Renal cortex interstitium (tissue), 15 donors: ENCODE results near the gene CYP26B1. TPM values are rescaled to one million over a fixed set of nuclear protein-coding genes. Genes with fewer than 3 reads are reported as not detected.

Experiments
- DNase-seq, 11 donors: peaks; one replicate each; pipeline ENCODE4 v3.0.0-alpha.2; 2013; ENCODE audit warnings: low read depth in 9 of 11, low spot score in 4 of 11; ENCODE audit errors: extremely low read depth in 1 of 11
- long read RNA-seq, 16 experiments: transcript quantifications; one replicate each; lab custom pipeline, GENCODE V29; 2026
- polyA plus RNA-seq, 3 donors: library from polyadenylated mRNA; unstranded; fragments of 120-200 nt; gene quantifications; one replicate each; pipeline ENCODE4 v1.2.1, GENCODE V29; 2013; ENCODE audit not compliant: insufficient read length in 3 of 3

CYP26B1 gene, protein sequence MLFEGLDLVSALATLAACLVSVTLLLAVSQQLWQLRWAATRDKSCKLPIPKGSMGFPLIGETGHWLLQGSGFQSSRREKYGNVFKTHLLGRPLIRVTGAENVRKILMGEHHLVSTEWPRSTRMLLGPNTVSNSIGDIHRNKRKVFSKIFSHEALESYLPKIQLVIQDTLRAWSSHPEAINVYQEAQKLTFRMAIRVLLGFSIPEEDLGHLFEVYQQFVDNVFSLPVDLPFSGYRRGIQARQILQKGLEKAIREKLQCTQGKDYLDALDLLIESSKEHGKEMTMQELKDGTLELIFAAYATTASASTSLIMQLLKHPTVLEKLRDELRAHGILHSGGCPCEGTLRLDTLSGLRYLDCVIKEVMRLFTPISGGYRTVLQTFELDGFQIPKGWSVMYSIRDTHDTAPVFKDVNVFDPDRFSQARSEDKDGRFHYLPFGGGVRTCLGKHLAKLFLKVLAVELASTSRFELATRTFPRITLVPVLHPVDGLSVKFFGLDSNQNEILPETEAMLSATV
- polyA plus RNA-seq: 10 to 100 TPM; 13.5 to 32.2 (median 17.5) TPM
- long read RNA-seq, donor 1: 0 reads
- long read RNA-seq, donor 2, full-length matches to known transcripts: 1 of 1 reads
- long read RNA-seq, donor 2, partial matches to known transcripts: 0 of 1 reads
- long read RNA-seq, donor 2, other reads (novel, unspliced or antisense): 0 of 1 reads
- long read RNA-seq, donor 3, full-length matches to known transcripts: 3 of 17 reads
- long read RNA-seq, donor 3, partial matches to known transcripts: 14 of 17 reads
- long read RNA-seq, donor 3, other reads (novel, unspliced or antisense): 0 of 17 reads
- long read RNA-seq, donor 4, full-length matches to known transcripts: 1 of 1 reads
- long read RNA-seq, donor 4, partial matches to known transcripts: 0 of 1 reads
- long read RNA-seq, donor 4, other reads (novel, unspliced or antisense): 0 of 1 reads
- long read RNA-seq, donor 5: 0 reads
- long read RNA-seq, donor 6: 0 reads
- long read RNA-seq, donor 7, full-length matches to known transcripts: 1 of 1 reads
- long read RNA-seq, donor 7, partial matches to known transcripts: 0 of 1 reads
- long read RNA-seq, donor 7, other reads (novel, unspliced or antisense): 0 of 1 reads
- long read RNA-seq, donor 8, full-length matches to known transcripts: 3 of 3 reads
- long read RNA-seq, donor 8, partial matches to known transcripts: 0 of 3 reads
- long read RNA-seq, donor 8, other reads (novel, unspliced or antisense): 0 of 3 reads
- long read RNA-seq, donor 9, full-length matches to known transcripts: 5 of 5 reads
- long read RNA-seq, donor 9, partial matches to known transcripts: 0 of 5 reads
- long read RNA-seq, donor 9, other reads (novel, unspliced or antisense): 0 of 5 reads
- long read RNA-seq, donor 10, full-length matches to known transcripts: 2 of 2 reads
- long read RNA-seq, donor 10, partial matches to known transcripts: 0 of 2 reads
- long read RNA-seq, donor 10, other reads (novel, unspliced or antisense): 0 of 2 reads
- long read RNA-seq, donor 11: 0 reads
- long read RNA-seq, donor 12: 0 reads
- long read RNA-seq, donor 13, full-length matches to known transcripts: 3 of 3 reads
- long read RNA-seq, donor 13, partial matches to known transcripts: 0 of 3 reads
- long read RNA-seq, donor 13, other reads (novel, unspliced or antisense): 0 of 3 reads
- long read RNA-seq, donor 14: 0 reads
- long read RNA-seq, donor 15, full-length matches to known transcripts: 1 of 1 reads
- long read RNA-seq, donor 15, partial matches to known transcripts: 0 of 1 reads
- long read RNA-seq, donor 15, other reads (novel, unspliced or antisense): 0 of 1 reads
- long read RNA-seq, donor 16, full-length matches to known transcripts: 3 of 3 reads
- long read RNA-seq, donor 16, partial matches to known transcripts: 0 of 3 reads
- long read RNA-seq, donor 16, other reads (novel, unspliced or antisense): 0 of 3 reads

DNA sequence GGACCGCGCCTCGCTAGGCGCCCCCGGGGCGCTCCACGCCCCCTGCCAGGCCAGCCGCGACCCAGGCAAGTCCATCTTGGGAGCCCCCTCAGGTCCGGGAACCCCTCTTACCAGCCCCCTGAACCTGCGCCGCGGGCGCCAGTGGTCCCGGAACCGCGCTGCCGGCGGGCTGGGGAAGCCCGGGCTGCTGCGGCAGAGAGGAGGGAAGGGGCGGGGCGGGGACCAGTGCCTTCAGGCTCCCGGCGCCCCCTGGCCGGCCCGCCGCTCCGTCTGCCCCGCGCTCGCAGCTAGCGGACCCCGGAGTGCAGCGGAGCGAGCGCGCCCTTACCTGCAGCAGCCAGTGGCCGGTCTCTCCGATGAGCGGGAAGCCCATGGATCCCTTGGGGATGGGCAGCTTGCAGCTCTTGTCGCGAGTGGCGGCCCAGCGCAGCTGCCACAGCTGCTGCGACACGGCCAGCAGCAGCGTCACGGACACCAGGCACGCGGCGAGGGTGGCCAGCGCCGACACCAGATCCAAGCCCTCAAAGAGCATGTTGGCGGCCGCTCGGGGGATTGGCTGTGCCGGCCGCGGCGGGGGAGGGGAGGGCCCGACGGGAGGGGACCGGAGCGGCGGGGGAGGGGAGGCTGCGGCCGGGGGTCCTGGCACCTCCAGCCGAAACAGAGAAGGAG lies at the start of gene CYP26B1:
CYP26B1 (minus strand) TSS at position 560 of the 669 bp plus-strand sequence; CDS start at position 532, 28 bp downstream.
- DNase-seq: no peak

DNA sequence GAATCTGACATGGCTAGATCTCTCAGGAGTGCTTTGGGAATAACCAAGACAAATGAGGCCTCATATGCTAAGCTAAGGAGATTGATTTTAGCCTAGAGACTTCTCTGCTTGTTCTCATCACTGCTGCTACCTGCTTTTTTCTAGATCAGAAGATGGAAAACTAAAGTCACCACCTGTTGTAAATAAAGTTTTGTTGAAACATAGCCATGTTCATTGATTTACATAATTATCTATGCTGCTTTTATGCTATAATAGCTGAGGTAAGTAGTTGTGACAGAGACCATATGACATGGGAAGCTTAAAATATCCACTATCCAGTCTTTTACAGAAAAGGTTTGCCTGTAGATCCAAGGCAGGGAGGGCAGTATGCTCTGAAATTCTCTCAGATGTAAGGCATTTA lies 46.1 kb upstream of the CYP26B1 start:
- no peak for DNase-seq

DNA sequence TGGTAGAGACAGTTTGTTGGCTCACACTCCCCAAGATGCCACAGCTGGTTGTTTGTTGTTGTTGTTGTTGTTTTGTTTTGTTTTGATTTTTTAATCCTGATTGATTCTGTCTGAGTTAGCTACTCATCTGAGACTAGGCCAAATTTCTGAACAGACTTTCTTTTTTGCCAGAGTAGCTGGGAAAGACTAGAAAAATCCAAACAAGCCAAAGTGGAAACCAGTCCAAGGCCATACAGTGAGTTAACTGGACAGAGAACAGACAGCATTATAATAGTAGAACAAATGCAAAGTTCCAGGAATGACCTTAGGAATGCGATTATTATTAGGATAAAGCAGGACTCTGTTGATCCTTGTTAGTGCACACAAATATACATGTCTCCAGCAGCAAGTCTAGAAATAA lies 43.8 kb upstream of the CYP26B1 start:
- no peak for DNase-seq

DNA sequence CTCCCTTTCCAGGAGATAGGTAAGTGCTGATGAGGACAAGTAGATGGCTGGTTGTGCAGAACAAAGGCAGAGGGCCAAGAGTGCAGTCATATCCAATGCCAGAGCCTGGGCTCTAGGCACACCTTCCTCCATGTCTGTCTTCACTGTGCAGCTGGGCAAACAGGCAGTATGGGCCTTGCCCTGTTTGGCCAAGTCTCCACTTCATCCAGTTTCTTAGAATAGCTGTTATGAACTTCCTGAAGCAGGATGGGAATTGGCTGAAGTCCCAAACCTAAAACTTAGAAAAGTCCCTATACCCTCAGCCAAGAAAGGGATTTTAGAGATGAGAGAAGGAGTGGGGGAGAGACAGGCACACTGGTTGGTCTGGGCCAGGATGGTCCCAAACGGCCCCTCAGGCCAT lies 37.5 kb upstream of the CYP26B1 start:
- no peak for DNase-seq

DNA sequence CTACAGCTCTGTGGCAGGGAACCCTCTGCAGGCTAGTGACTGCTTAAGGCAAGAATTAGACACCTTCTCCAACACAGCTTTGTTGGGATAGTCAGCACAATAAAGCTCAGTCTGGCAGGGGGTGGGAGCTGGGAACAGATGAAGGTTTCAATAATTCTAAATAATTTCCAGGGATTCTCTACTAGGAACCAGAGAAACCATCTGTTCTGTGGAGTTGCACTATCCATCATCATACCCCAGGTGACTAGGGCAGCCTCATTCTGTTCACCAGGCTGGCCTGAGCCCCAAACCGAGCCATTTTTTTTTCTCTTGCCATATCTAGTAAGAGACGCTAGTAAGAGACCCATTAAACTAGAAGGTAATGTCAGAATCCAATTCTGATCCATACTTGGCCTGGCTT lies 35.8 kb upstream of the CYP26B1 start:
- DNase-seq: no peak

DNA sequence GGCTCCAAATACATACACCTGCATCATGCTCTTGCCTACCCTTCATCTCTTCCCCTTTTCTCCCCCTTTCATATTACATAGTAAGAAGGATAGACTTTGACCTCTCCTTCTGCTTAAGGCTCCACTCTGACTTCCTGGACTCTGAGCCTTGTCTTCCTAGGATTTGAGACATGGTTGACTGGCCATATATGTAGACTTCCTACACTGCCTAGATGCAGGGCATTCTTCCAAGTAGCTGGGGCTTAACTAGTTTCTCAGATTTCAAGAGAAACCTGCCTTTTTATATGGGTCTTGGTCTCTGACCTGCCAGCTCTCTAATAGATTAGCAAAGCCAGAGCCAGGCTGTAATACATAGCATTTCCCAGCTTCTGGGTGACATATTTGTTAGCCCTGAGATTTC lies 35.4 kb upstream of the CYP26B1 start:
- peak in 5 of 11 donors; percentile 20 to 58 (median 37) for DNase-seq

DNA sequence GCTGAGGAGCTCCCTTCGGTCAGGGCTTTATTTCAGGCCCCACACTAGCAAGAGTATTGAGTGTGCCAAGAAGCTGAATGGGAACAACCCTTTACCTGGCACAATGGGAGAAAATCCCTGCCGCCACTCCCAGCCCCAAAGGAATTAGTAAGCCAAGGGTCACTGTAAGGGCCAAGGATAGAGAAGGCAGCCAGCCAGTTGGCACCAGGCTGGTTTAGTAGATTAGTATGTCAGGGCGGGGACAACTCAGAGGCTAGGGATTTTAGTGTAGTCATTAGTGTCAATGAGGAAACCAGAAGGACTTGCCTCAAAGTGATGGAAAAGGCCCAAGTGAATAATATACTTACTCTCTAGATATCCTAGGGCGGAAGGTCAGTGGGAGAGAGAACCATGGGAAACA lies 34.9 kb upstream of the CYP26B1 start:
- no peak for DNase-seq

DNA sequence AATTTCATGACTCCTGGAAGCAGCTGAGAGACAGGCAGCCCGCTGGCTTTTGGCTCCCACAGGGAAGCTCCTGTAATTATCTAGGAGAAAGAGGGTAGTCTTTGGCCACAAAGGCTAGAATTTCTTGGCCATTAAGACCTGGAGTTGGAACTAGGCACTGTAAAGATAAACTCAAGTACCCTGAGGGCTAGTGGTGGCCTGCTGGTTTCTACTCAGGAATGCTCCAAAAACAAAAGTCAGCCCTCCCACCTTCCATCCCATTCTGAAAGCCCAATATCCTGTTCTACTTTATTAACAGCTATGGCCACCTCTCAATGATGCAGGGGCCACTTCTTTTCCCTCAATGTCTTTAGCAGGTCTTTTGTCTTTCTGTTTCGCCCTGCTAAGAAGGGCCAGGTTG lies 34.0 kb upstream of the CYP26B1 start:
- no peak for DNase-seq

DNA sequence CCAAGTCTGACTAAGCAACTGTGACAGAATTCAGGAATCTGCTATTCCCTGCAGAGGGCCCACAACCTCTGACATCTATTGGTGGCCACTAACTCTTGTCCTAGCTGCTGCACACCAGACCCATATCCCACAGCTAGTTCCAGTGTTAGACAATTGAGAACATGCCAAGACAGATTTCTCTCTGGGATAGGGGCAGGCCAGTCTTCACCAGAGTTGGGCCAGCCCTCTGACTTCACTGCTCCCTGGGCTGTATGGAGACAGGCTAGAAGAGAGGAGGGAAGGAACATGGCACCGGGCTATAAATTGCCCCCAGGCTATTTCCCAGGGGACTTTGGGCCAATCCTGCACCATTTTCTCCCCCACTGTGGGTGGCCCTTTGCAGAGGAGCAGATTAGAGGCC lies 32.7 kb upstream of the CYP26B1 start:
- DNase-seq: no peak

DNA sequence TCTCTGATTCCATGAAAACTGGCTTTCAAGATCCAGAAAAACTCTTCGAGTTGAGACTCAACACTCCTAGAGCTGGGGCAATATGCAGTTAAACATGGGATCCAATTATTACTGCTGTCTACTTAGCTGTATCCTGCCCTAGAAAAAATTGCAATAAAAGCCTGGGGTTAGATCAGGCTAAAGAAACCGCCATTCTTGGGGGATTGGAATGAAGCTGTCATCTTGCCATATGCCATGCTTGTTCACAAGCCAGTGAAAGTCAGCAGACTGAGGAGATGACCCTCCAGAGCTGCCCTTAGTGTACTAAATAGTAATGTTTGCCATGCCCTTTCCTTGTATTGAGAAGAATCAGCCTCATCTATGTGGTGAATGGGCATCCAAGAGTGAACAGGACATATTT lies 30.9 kb upstream of the CYP26B1 start:
- no peak for DNase-seq

DNA sequence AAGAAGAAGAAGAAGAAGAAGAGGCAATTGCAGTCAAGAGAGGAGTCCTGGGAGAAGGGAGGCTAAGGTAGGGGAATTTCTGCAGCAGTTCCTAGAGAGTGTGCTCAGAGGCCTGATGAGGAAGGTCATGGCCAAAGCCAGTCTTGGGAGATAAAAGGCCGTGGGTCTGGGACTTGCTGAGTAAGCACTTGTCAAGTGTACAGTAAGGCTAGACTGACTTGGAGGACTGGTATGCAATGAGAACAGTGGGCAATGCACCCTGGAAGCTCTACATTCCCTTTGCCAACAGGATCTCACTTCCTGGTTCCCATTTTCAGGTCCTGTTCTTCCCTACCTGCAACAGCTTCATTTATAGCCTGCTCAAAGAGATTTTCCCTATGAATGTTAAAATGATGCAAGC lies 28.6 kb upstream of the CYP26B1 start:
- no peak for DNase-seq

DNA sequence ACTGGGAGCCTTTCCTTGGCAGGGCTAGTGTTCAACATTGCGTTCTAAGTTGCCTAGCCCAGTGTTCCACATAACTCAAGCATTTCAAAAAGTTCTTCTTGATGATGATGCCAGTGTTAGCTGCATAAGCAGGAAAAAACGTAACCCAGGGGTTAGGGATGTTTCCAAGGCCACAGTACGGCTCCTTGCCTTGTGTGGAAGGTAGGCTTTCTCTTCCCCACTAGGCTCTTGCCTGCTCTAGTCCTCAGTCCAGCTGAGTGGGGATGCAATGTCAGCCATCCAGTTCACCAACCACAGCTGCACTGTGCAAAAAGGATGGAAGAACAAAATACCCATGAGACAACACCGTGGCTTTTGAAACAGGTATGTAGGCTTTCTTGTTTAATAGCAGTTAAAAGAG lies 28.0 kb upstream of the CYP26B1 start:
- DNase-seq: no peak

DNA sequence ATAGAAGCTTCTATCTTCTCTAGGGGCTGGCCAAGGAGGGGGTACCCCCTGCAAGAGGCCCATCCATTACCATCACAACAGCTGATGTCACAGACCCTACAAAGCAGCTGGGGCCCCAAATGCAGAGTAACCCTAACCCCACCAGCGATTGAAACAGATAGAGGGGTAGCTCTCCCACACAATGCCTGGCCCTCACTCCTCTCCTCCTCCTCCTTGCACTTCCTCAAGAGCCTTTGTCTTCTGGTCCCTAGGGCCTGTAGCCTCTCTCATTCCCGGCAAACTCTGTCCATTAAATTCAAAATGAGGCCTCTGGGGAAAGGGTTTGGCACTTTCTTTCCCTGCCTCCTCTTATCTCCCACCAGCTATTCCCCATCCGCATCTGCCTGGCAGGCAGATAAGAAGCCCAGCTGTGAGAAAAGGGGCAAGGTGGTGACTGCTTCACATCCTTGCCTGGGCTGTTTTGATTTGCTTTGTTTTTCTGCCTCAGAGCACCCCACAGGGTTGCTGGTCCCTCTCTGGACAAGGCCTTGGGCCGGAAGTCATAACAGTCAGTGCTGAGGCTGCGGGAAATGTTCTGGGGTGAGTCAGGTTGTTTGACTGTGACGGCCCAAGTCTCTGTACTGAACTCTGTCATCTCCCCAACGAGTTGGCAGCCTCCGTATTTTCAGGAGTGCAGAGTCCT lies 26.1 kb upstream of the CYP26B1 start:
- no peak for DNase-seq

DNA sequence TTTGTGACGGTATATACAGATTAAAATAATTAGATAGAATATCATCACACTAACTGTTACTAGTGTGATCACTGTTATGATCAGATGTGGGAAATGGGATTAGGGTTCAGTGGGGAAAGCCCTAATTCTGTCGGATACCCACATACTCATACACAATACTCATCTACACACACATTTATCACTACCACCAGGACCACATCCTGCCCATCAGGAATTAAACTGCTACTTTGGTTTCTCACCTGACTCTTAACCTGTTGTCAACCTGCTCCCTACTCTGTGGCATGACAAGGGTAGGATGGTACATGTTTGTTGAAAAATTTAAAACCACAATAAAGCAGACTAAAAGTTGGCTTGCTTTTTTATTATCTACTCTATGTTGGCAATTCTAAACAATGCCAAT lies 24.8 kb upstream of the CYP26B1 start:
- DNase-seq: no peak

DNA sequence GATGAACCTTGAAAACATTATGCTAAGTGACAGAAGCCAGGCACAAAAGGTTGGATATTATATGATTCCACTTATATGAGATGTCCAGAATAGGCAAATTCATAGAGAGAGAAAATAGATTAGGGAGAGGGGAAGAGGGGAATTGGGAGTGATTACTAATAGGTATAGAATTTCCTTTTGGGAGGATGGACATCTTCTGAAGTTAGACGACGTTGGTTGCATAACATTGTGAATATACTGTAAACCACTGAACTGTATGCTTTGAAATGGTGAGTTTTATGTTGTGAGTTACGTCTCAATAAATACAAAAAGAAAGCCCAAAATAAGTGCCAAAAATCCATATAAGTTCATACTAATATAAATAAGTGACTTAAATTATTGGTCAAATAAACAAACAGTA lies 18.6 kb upstream of the CYP26B1 start:
- DNase-seq: no peak

DNA sequence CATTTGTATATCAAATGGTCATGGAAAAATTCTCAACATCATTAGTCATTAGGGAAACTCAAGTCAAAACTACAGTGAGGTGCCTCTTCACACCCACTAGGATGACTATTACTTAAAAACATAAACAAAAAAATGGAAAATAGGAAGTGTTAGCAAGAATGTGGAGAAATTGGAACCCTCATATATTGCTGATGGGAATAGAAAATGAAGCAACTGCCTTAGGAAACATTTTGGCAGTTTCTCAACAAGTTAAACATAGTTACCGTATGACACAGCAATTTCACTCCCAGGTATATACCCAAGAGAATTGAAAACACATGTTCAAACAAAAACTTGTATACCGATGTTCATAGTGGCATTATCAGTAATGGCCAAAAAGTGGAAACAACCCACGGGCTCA lies 18.1 kb upstream of the CYP26B1 start:
- DNase-seq: no peak

DNA sequence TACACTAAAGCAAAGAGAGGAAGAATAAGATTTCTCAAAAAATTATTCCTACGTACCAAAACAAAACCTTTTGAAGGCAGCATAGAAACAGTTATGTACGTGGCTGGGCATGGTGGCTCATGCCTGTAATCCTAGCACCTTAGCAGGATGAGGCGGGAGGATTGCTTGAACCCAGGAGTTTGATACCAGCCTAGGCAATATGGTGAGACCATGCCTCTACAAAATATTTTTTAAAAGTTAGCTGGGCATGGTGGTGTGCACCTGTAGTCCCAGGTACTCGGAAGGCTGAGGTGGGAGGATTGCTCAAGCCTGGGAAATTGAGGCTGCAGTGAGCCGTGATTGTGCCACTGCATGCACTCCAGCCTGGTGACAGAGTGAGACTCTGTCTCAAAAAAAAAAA lies 14.9 kb upstream of the CYP26B1 start:
- no peak for DNase-seq
